ENCODE data around the gene SSH3. TPM values are rescaled to one million over a fixed set of nuclear protein-coding genes. Genes with fewer than 3 reads are reported as not detected.
A peak's percentile ranks its signal among the peaks of the same experiment; 100 is the strongest.

SSH3 gene
- total RNA-seq, 1 donor from 2014 or later = 35.0 TPM

GRCh38 chr11:67337257-67337656, 33.9 kb downstream of the SSH3 start:
- FAIRE-seq = no peak
- H3K36me3 ChIP-seq (ENCODE audit: control insufficient read depth, insufficient read depth, low read length) = no peaks in the 10 kb centered on the region
- H3K27me3 ChIP-seq (ENCODE audit: control insufficient read depth, insufficient read depth, low read length) = no peaks in the 10 kb centered on the region
- TF ChIP-seq CTCF (IDR thresholded peaks at IDR 0.05; ENCODE audit: insufficient read depth, low read length, severe bottlenecking) = no peak
- no peak overlapping the region for H3K4me3 ChIP-seq (ENCODE audit: low read depth, low read length)
- no peak for DNase-seq (ENCODE audit: low read depth)

- H3K4me3 ChIP-seq (ENCODE audit: low read depth, low read length) = no peak overlapping the region
- H3K36me3 ChIP-seq (ENCODE audit: control insufficient read depth, insufficient read depth, low read length) = no peaks in the 10 kb centered on the region
- no peak for TF ChIP-seq CTCF (IDR thresholded peaks at IDR 0.05; ENCODE audit: insufficient read depth, low read length, severe bottlenecking)
- no peak for DNase-seq (ENCODE audit: low read depth)
- no peaks in the 10 kb centered on the region for H3K27me3 ChIP-seq (ENCODE audit: control insufficient read depth, insufficient read depth, low read length)
- no peak for FAIRE-seq
These were observed 40.9 kb downstream of the SSH3 start for GRCh38 chr11:67344264-67344663.

GRCh38 chr11:67345247-67345919, 42.1 kb downstream of the SSH3 start:
- no peak for FAIRE-seq
- no peak overlapping the region for H3K4me3 ChIP-seq (ENCODE audit: low read depth, low read length)

GRCh38 chr11:67345920-67346819, 42.8 kb downstream of the SSH3 start:
- Histone ChIP-seq H3K27me3 (ENCODE audit: control insufficient read depth, insufficient read depth, low read length) (no peaks in the 10 kb centered on the region), H3K36me3 (ENCODE audit: control insufficient read depth, insufficient read depth, low read length) (peaks cover 2% of the 10 kb centered on the region), H3K4me3 (ENCODE audit: low read depth, low read length) (no peak overlapping the region)
- TF ChIP-seq CTCF (IDR thresholded peaks at IDR 0.05; ENCODE audit: insufficient read depth, low read length, severe bottlenecking) = peak; percentile 89
- DNase-seq (ENCODE audit: low read depth) (peak; percentile 99), FAIRE-seq (peak; percentile 36)

More at GRCh38 chr11:67345247-67345919, 42.1 kb downstream of the SSH3 start:
- no peaks in the 10 kb centered on the region for H3K36me3 ChIP-seq (ENCODE audit: control insufficient read depth, insufficient read depth, low read length)
- TF ChIP-seq CTCF (IDR thresholded peaks at IDR 0.05; ENCODE audit: insufficient read depth, low read length, severe bottlenecking) = no peak
- no peaks in the 10 kb centered on the region for H3K27me3 ChIP-seq (ENCODE audit: control insufficient read depth, insufficient read depth, low read length)
- no peak for DNase-seq (ENCODE audit: low read depth)

- H3K4me3 ChIP-seq (ENCODE audit: low read depth, low read length) = no peak overlapping the region
- no peak for DNase-seq (ENCODE audit: low read depth)
- no peaks in the 10 kb centered on the region for H3K27me3 ChIP-seq (ENCODE audit: control insufficient read depth, insufficient read depth, low read length)
- no peak for TF ChIP-seq CTCF (IDR thresholded peaks at IDR 0.05; ENCODE audit: insufficient read depth, low read length, severe bottlenecking)
- H3K36me3 ChIP-seq (ENCODE audit: control insufficient read depth, insufficient read depth, low read length) = peaks cover 5% of the 10 kb centered on the region
- FAIRE-seq = no peak
These were observed 44.8 kb downstream of the SSH3 start for GRCh38 chr11:67347964-67348749.

Measured in bronchial epithelial cell (primary cell).